PC-9 (cell line): ENCODE measurements around the gene MAN1A1.

ENCODE experiments used
- EZH2 ChIP-seq: fragments of 200-600 bp; sonication (generic); IDR thresholded peaks from 2 replicates; pipeline ENCODE4 v1.8.0; 2017; ENCODE audit warnings: antibody characterized with exemption, low read depth
- TF ChIP-seq, protein P1 (sequence below): fragments of 200-600 bp; sonication (generic); conservative IDR thresholded peaks from 2 replicates; pipeline ENCODE4 v1.6.1; 2017; ENCODE audit warnings: mixed run types, antibody characterized with exemption, mild to moderate bottlenecking, moderate library complexity

GRCh38 chr6:119207971-119208725 is 141.4 kb downstream of the MAN1A1 start:
- TF ChIP-seq, protein P1, sequence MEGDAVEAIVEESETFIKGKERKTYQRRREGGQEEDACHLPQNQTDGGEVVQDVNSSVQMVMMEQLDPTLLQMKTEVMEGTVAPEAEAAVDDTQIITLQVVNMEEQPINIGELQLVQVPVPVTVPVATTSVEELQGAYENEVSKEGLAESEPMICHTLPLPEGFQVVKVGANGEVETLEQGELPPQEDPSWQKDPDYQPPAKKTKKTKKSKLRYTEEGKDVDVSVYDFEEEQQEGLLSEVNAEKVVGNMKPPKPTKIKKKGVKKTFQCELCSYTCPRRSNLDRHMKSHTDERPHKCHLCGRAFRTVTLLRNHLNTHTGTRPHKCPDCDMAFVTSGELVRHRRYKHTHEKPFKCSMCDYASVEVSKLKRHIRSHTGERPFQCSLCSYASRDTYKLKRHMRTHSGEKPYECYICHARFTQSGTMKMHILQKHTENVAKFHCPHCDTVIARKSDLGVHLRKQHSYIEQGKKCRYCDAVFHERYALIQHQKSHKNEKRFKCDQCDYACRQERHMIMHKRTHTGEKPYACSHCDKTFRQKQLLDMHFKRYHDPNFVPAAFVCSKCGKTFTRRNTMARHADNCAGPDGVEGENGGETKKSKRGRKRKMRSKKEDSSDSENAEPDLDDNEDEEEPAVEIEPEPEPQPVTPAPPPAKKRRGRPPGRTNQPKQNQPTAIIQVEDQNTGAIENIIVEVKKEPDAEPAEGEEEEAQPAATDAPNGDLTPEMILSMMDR: no peak
- TF ChIP-seq EZH2: no peak
